HG03060 (cell line): ENCODE measurements around the gene RGS12.

ENCODE experiments used
- ATAC-seq: cut with Tn5 transposase; IDR thresholded peaks from one replicate; pipeline ENCODE4 v1.9.1; 2021; ENCODE audit warnings: low read depth, moderate number of reproducible peaks; ENCODE audit not compliant: unreplicated experiment

RGS12 gene

GRCh38 chr4:3324093-3324815 lies 31.4 kb downstream of the RGS12 start:
- ATAC-seq = no peak

- ATAC-seq = no peak
Measured at GRCh38 chr4:3328814-3329663, 36.2 kb downstream of the RGS12 start.

- ATAC-seq = no peak
Measured at GRCh38 chr4:3329887-3330286, 37.1 kb downstream of the RGS12 start.

- ATAC-seq = no peak
Measured at GRCh38 chr4:3330707-3331106, 37.9 kb downstream of the RGS12 start.

GRCh38 chr4:3331511-3332394 lies 38.9 kb downstream of the RGS12 start:
- ATAC-seq = no peak

- ATAC-seq = no peak
Measured at GRCh38 chr4:3332498-3332897, 39.7 kb downstream of the RGS12 start.

- no peak for ATAC-seq
Measured at GRCh38 chr4:3334316-3334715, 41.5 kb downstream of the RGS12 start.

- ATAC-seq = no peak
Measured at GRCh38 chr4:3335385-3335784, 42.6 kb downstream of the RGS12 start.

- ATAC-seq = no peak
Measured at GRCh38 chr4:3335982-3336381, 43.2 kb downstream of the RGS12 start.

- no peak for ATAC-seq
Measured at GRCh38 chr4:3336382-3337356, 43.8 kb downstream of the RGS12 start.

GRCh38 chr4:3337357-3337732 lies 44.5 kb downstream of the RGS12 start:
- ATAC-seq = no peak

- no peak for ATAC-seq
Measured at GRCh38 chr4:3337811-3338210, 45.0 kb downstream of the RGS12 start.

GRCh38 chr4:3338321-3338838 lies 45.6 kb downstream of the RGS12 start:
- ATAC-seq = no peak

GRCh38 chr4:3338976-3339531 lies 46.2 kb downstream of the RGS12 start:
- ATAC-seq = no peak

GRCh38 chr4:3339577-3339976 lies 46.8 kb downstream of the RGS12 start:
- no peak for ATAC-seq

- no peak for ATAC-seq
Measured at GRCh38 chr4:3340038-3340699, 47.3 kb downstream of the RGS12 start.

- ATAC-seq = no peak
Measured at GRCh38 chr4:3340700-3341083, 47.9 kb downstream of the RGS12 start.

- ATAC-seq = no peak
Measured at GRCh38 chr4:3341760-3342159, 48.9 kb downstream of the RGS12 start.
